CD4-positive, alpha-beta T cell (primary cell): ENCODE data around the gene SLC27A4. TPM values are rescaled to one million over a fixed set of nuclear protein-coding genes. Genes with fewer than 3 reads are reported as not detected.

Experiments used
- ATAC-seq: fragments of 200-7000 bp; cut with Tn5 transposase; one replicate; pipeline ENCODE4 v1.10.0; 2022; ENCODE audit warnings: mild to moderate bottlenecking; ENCODE audit not compliant: poor library complexity
- CTCF ChIA-PET: fragments of 350-600 bp; sonication (Branson Sonifier 250); formaldehyde crosslinking; loops from one replicate; lab custom pipeline; 2021; ENCODE audit warnings: antibody characterized with exemption, inconsistent platforms; lab: Charles Lee
- POLR2A ChIA-PET: fragments of 350-600 bp; sonication (Branson Sonifier 250); formaldehyde crosslinking; loops from one replicate; lab custom pipeline; 2021; ENCODE audit warnings: antibody characterized with exemption, inconsistent platforms; lab: Charles Lee
- DNase-seq, 14 experiments: peaks; one replicate each; pipeline ENCODE4 v3.0.0-alpha.2; 2013 to 2020; ENCODE audit warnings: mixed read lengths in 2 of 14
- H3K27ac ChIP-seq, 2 donors: one replicate each; pipeline versions ENCODE4 v1.5.1 to v1.7.0; 2013; ENCODE audit warnings: low read length in 2 of 2, low read depth in 1 of 2, mild to moderate bottlenecking in 1 of 2
- H3K27me3 ChIP-seq, 2 experiments: 1 replicate in 1 of 2; 2 replicates in 1 of 2; pipeline versions ENCODE4 v1.6.1 to v1.7.0; 2013; ENCODE audit warnings: low read length in 2 of 2, control low read depth in 1 of 2, mild to moderate bottlenecking in 1 of 2, moderate library complexity in 1 of 2; ENCODE audit not compliant: insufficient read depth in 2 of 2, control insufficient read depth in 1 of 2
- H3K36me3 ChIP-seq: one replicate; pipeline ENCODE4 v1.6.1; 2013; ENCODE audit warnings: low read length, control low read depth; ENCODE audit not compliant: insufficient read depth
- H3K4me1 ChIP-seq: one replicate; pipeline ENCODE4 v1.6.1; 2013; ENCODE audit warnings: low read length, control low read depth; ENCODE audit not compliant: insufficient read depth
- H3K4me3 ChIP-seq: one replicate; pipeline ENCODE4 v1.5.1; 2013; ENCODE audit warnings: mild to moderate bottlenecking, low read length, moderate library complexity
- H3K9me3 ChIP-seq, 2 experiments: 1 replicate in 1 of 2; 2 replicates in 1 of 2; pipeline versions ENCODE4 v1.6.1 to v1.7.0; 2013; ENCODE audit warnings: low read length in 2 of 2, mild to moderate bottlenecking in 2 of 2, control low read depth in 1 of 2, moderate library complexity in 1 of 2; ENCODE audit not compliant: control insufficient read depth in 1 of 2, insufficient read depth in 1 of 2
- H3K27ac Mint-ChIP-seq: one replicate; pipeline ENCODE4 v1.8.0; 2020; ENCODE audit warnings: mixed read lengths
- H3K27me3 Mint-ChIP-seq: one replicate; pipeline ENCODE4 v1.8.0; 2021; ENCODE audit warnings: mixed read lengths
- H3K36me3 Mint-ChIP-seq: one replicate; pipeline ENCODE4 v1.8.0; 2021; ENCODE audit warnings: low read depth, mixed read lengths
- H3K4me1 Mint-ChIP-seq: one replicate; pipeline ENCODE4 v1.8.0; 2021; ENCODE audit warnings: low read depth, mixed read lengths
- H3K4me3 Mint-ChIP-seq: one replicate; pipeline ENCODE4 v1.8.0; 2020; ENCODE audit warnings: mild to moderate bottlenecking, mixed read lengths
- H3K9me3 Mint-ChIP-seq: one replicate; pipeline ENCODE4 v1.8.0; 2020; ENCODE audit warnings: mixed read lengths
- CTCF ChIP-seq: fragments of 200-600 bp; IDR thresholded peaks from one replicate; pipeline ENCODE4 v1.8.0; 2022; ENCODE audit warnings: antibody characterized with exemption, mild to moderate bottlenecking
- intact Hi-C, 2 experiments: fragments of 100-400 bp; cut with DNase I in 1 of 2; cut with micrococcal nuclease in 1 of 2; formaldehyde crosslinking; loops; one replicate each; pipeline versions ENCODE4 v1.15.1 to v1.9.0; 2023 to 2025; cut with DNase I, micrococcal nuclease
- microRNA-seq: library from miRNA; unstranded; fragments of <30 nt; microRNA quantifications from one replicate; pipeline ENCODE4 v1.2.0, GENCODE V29; 2021; ENCODE audit warnings: borderline microRNAs expressed, borderline replicate concordance
- total RNA-seq, 174 experiments: library from RNA in 2 of 174; stranded (reverse) in 2 of 174; gene quantifications; one replicate each; pipeline ENCODE4 v1.2.3 and lab custom pipeline; 2021 to 2026

The SLC27A4 gene
- total RNA-seq, 2 experiments from 2014 or later: 2.2 to 3.1 TPM

- H3K36me3 Mint-ChIP-seq: no peaks in the 10 kb centered on the region
- no peak overlapping the region for H3K4me3 Mint-ChIP-seq
- CTCF ChIA-PET: interaction anchor here (0.6 to 2.5 kb wide), 2 partner anchors 48 to 554 kb away, joined by 3 to 20 read pairs; no protein-coding TSS in a partner anchor
Observed at GRCh38 chr9:128409978-128410377, 69.7 kb downstream of the SLC27A4 start.

More at GRCh38 chr9:128409978-128410377, 69.7 kb downstream of the SLC27A4 start:
- Mint-ChIP-seq H3K9me3 (no peaks in the 10 kb centered on the region), H3K4me1 (no peaks in the 10 kb centered on the region), H3K27me3 (peaks cover 57% of the 10 kb centered on the region), H3K27ac (no peak overlapping the region)
- intact Hi-C loops: no loop called here
- H3K27ac ChIP-seq: no peak overlapping the region
- ATAC-seq (no peak), DNase-seq (no peak)
- POLR2A ChIA-PET: no interaction called here
- no peak for TF ChIP-seq CTCF
- peaks cover 0 to 6% of the 10 kb centered on the region in 2 experiments for H3K9me3 ChIP-seq
- H3K27me3 ChIP-seq: peaks cover 30 to 32% of the 10 kb centered on the region in 2 experiments
- no peak overlapping the region for H3K4me3 ChIP-seq
- H3K36me3 ChIP-seq: no peaks in the 10 kb centered on the region
- H3K4me1 ChIP-seq: no peaks in the 10 kb centered on the region

Small RNAs within 50 kb of the gene (microRNA-seq; reads per million reads assigned to microRNA genes)
- gene MIR219B: not detected

Other genes with a start within 250 kb of the SLC27A4 start
- gene PTGES2, start 212.8 kb upstream of the SLC27A4 start, total RNA-seq: 10 to 100 TPM; 43.7 to 43.8 TPM
- not detected for gene LCN2, start 191.1 kb upstream of the SLC27A4 start, total RNA-seq
- gene BBLN, start 180.3 kb upstream of the SLC27A4 start, total RNA-seq: 10 to 100 TPM; 53.6 to 55.9 TPM
- gene CIZ1, start 149.0 kb upstream of the SLC27A4 start, total RNA-seq: 100 to 1,000 TPM; 106 to 107 TPM
- 1 to 10 TPM; 1.8 to 2.5 TPM for gene DNM1, start 137.1 kb upstream of the SLC27A4 start, total RNA-seq
- 10 to 100 TPM; 44.3 to 48.3 TPM for gene GOLGA2, start 64.5 kb upstream of the SLC27A4 start, total RNA-seq
- 1 to 10 TPM; 3.0 to 4.1 TPM for gene SWI5, start 64.3 kb upstream of the SLC27A4 start, total RNA-seq
- 1 to 10 TPM; 4.8 to 6.5 TPM for gene TRUB2, start 18.1 kb upstream of the SLC27A4 start, total RNA-seq
- 10 to 100 TPM; 20.7 to 21.7 TPM for gene COQ4, start 17.7 kb upstream of the SLC27A4 start, total RNA-seq
- 10 to 100 TPM; 28.4 to 28.8 TPM for gene URM1, start 30.8 kb downstream of the SLC27A4 start, total RNA-seq
- gene CERCAM, start 80.3 kb downstream of the SLC27A4 start, total RNA-seq: under 1 TPM; 0.30 to 0.31 TPM
- gene ODF2, start 115.5 kb downstream of the SLC27A4 start, total RNA-seq: 10 to 100 TPM; 18.3 to 21.3 TPM
- gene GLE1, start 164.2 kb downstream of the SLC27A4 start, total RNA-seq: 1 to 10 TPM; 8.0 to 8.4 TPM
- 100 to 1,000 TPM; 386 to 392 TPM for gene SPTAN1, start 212.1 kb downstream of the SLC27A4 start, total RNA-seq